Endodermal cell (in vitro differentiated cells): ENCODE data around the gene KLRK1. TPM values are rescaled to one million over a fixed set of nuclear protein-coding genes. Genes with fewer than 3 reads are reported as not detected.
"Not testable (repeated sequence)": the region's sequence is repeated elsewhere in the genome, so short reads cannot be mapped to it uniquely, and the experiment has no call there.

Source experiments
- DNase-seq: peaks from one replicate; pipeline ENCODE4 v3.0.0-alpha.2; 2017
- H3K27ac ChIP-seq: 2 replicates; pipeline ENCODE4 v1.5.1; 2013; ENCODE audit warnings: mild to moderate bottlenecking, low read depth, low read length, moderate library complexity
- H3K27me3 ChIP-seq: 2 replicates; pipeline ENCODE4 v1.6.1; 2013; ENCODE audit warnings: mild to moderate bottlenecking, low read length, moderate library complexity; ENCODE audit not compliant: insufficient read depth, control insufficient read depth, poor library complexity, severe bottlenecking
- H3K36me3 ChIP-seq: 2 replicates; pipeline ENCODE4 v1.7.0; 2013; ENCODE audit warnings: mild to moderate bottlenecking, low read length, moderate library complexity; ENCODE audit not compliant: control insufficient read depth, insufficient read depth
- H3K4me1 ChIP-seq: one replicate; pipeline ENCODE4 v1.7.0; 2013; ENCODE audit warnings: low read length; ENCODE audit not compliant: control insufficient read depth, insufficient read depth
- H3K4me3 ChIP-seq: 2 replicates; pipeline ENCODE4 v1.5.1; 2013; ENCODE audit warnings: mild to moderate bottlenecking, low read length, moderate library complexity
- H3K9ac ChIP-seq: 2 replicates; pipeline ENCODE4 v1.6.1; 2013; ENCODE audit warnings: mild to moderate bottlenecking, low read length, moderate library complexity; ENCODE audit not compliant: poor library complexity, severe bottlenecking; ENCODE audit errors: extremely low read depth
- H3K9me3 ChIP-seq: 2 replicates; pipeline ENCODE4 v1.6.1; 2013; ENCODE audit warnings: mild to moderate bottlenecking, low read length, moderate library complexity; ENCODE audit not compliant: control insufficient read depth
- H3K27ac Mint-ChIP-seq: 2 replicates; pipeline ENCODE4 v1.8.0; 2020; ENCODE audit warnings: mixed read lengths
- H3K27me3 Mint-ChIP-seq: 2 replicates; pipeline ENCODE4 v1.8.0; 2021; ENCODE audit warnings: mild to moderate bottlenecking, mixed read lengths; ENCODE audit not compliant: insufficient read depth
- H3K36me3 Mint-ChIP-seq: 2 replicates; pipeline ENCODE4 v1.8.0; 2020; ENCODE audit warnings: low read depth, mixed read lengths
- H3K4me1 Mint-ChIP-seq: 2 replicates; pipeline ENCODE4 v1.8.0; 2020; ENCODE audit warnings: mixed read lengths
- H3K4me3 Mint-ChIP-seq: 2 replicates; pipeline ENCODE4 v1.8.0; 2020; ENCODE audit warnings: mild to moderate bottlenecking, moderate library complexity, mixed read lengths
- H3K9me3 Mint-ChIP-seq: 2 replicates; pipeline ENCODE4 v1.8.0; 2020; ENCODE audit warnings: mild to moderate bottlenecking, mixed read lengths
- WGBS, 2 experiments: methylation state at CpG; one replicate each; pipeline versions ENCODE4 v1.1.5 to v1.1.7; 2013; ENCODE audit warnings: missing lambda C conversion rate in 2 of 2, mixed read lengths in 1 of 2; ENCODE audit not compliant: insufficient coverage in 1 of 2, insufficient read length in 1 of 2; 5-methylcytosine and 5-hydroxymethylcytosine counted together
- total RNA-seq, 2 donors: library from RNA; stranded (reverse); fragmentation: NEBNext Ultra II Directional in 1 of 2; extraction: Animal tissue kit (Norgen Biotek cat#: 25700) in 1 of 2; gene quantifications; 2 replicates in 1 of 2; 3 replicates in 1 of 2; pipeline ENCODE4 v1.2.1, GENCODE V29; 2021
- TF ChIP-seq, protein P1 (sequence below): fragments of 200-600 bp; sonication (generic); conservative IDR thresholded peaks from 2 replicates; pipeline ENCODE4 v1.5.0; 2021; ENCODE audit warnings: antibody characterized with exemption, mild to moderate bottlenecking

KLRK1 gene
- total RNA-seq, 2 donors from 2014 or later = 0.24 TPM; not detected in 1

DNA sequence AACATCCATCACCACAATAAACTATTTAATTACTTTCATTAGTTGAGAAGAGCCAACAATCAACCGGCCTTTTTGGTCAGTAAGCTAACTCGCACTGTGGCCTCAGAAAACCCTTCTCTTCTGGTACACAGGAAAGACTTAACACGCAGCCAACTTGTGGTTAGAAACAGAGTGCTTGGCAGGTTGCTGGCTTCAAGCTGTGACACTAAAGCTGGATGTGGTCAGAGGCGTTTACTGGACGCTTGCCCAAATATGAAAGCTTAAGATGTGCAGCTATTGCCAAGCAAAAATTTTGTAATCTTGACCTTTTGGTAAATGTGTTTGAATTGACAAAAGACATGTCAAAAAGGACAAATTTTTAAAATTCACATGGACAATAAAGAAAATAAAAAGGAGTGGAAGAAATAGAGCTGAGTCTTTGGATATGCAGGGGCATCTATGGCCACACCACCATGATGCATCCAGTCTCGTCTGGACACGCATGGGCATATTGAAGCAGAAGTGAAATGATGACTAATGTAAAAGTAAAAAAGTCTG is 2.6 kb upstream of the KLRK1 start:
- Histone ChIP-seq H3K27me3 (no peaks in the 10 kb centered on the region), H3K4me1 (no peaks in the 10 kb centered on the region), H3K27ac (no peak overlapping the region), H3K36me3 (no peaks in the 10 kb centered on the region), H3K4me3 (no peak overlapping the region), H3K9ac (no peak overlapping the region), H3K9me3 (no peaks in the 10 kb centered on the region)
- no peak for DNase-seq
- Mint-ChIP-seq H3K27me3 (no peaks in the 10 kb centered on the region), H3K4me3 (no peak overlapping the region), H3K4me1 (peaks cover 13% of the 10 kb centered on the region), H3K27ac (no peak overlapping the region), H3K36me3 (no peaks in the 10 kb centered on the region), H3K9me3 (no peaks in the 10 kb centered on the region)
- TF ChIP-seq, protein P1, sequence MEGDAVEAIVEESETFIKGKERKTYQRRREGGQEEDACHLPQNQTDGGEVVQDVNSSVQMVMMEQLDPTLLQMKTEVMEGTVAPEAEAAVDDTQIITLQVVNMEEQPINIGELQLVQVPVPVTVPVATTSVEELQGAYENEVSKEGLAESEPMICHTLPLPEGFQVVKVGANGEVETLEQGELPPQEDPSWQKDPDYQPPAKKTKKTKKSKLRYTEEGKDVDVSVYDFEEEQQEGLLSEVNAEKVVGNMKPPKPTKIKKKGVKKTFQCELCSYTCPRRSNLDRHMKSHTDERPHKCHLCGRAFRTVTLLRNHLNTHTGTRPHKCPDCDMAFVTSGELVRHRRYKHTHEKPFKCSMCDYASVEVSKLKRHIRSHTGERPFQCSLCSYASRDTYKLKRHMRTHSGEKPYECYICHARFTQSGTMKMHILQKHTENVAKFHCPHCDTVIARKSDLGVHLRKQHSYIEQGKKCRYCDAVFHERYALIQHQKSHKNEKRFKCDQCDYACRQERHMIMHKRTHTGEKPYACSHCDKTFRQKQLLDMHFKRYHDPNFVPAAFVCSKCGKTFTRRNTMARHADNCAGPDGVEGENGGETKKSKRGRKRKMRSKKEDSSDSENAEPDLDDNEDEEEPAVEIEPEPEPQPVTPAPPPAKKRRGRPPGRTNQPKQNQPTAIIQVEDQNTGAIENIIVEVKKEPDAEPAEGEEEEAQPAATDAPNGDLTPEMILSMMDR = no peak
- WGBS, 2 experiments = 79 to 89% methylated on average over 4 to 7 of the region's 7 CpGs

DNA sequence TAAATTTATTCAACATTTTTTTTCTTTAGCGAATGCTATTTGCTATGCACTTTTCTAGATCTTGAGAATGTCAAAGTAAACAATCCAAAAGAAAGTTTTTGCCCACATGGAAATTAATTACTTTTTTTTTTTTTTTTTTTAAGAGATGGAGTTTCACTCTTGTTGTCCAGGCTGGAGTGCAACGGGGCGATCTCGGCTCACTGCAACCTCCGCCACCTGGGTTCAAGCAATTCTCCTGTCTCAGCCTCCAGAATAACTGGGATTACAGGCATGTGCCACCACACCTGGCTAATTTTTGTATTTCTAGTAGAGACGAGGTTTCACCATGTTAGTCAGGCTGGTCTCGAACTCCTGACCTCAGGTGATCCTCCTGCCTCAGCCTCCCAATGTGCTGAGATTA is 1.1 kb upstream of the KLRK1 start:
- H3K4me1 ChIP-seq, DNase-seq, H3K27ac ChIP-seq, H3K36me3 Mint-ChIP-seq, H3K9me3 ChIP-seq, H3K9ac ChIP-seq, H3K4me3 ChIP-seq, H3K27ac Mint-ChIP-seq, H3K4me1 Mint-ChIP-seq, H3K9me3 Mint-ChIP-seq, H3K27me3 Mint-ChIP-seq, H3K27me3 ChIP-seq, H3K4me3 Mint-ChIP-seq, H3K36me3 ChIP-seq: not testable (repeated sequence)
- 86 to 94% methylated on average over 6 to 7 of the region's 7 CpGs for WGBS, 2 experiments

DNA sequence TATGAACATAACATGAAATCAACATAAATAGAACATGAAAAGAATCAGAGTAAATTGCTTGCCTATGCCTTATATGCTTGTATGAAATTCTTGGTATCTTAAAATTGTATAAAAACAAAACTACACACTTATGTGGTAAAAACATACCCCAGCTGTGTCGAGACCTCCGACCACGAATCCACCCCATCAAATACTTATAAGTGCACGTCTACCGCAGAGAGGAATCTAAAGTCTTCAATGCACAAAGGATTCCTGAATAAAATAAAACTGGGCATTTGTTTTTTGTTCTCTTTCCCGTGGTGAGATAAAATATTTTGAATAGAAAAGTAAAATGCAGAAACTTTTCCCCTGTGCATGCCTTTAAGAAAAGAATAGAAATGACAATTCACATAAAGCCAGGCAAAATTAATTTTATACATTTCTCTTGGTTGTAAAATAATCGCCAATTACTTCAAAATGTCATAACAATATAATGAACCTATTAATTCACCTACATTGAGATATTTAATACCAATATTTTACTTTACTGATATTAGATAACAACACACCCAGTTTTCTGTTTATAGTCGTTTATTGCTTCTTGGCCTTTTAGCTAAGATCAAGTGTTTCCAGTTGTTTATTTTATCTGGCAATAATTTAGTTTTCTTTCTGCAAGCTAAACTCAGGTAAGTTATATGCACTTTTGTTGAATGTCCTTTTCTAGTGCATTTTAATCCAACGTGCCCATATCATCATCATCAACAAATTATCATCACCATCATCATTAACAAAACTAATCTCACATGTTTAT is 1.0 kb downstream of the KLRK1 start:
- H3K9ac ChIP-seq = no peak overlapping the region
- no peaks in the 10 kb centered on the region for H3K4me1 ChIP-seq
- TF ChIP-seq, protein P1 = no peak
- no peaks in the 10 kb centered on the region for H3K4me1 Mint-ChIP-seq
- no peaks in the 10 kb centered on the region for H3K27me3 ChIP-seq
- H3K9me3 ChIP-seq = no peaks in the 10 kb centered on the region
- 67 to 92% methylated on average over 1 to 9 of the region's 9 CpGs for WGBS, 2 experiments
- no peak overlapping the region for H3K4me3 ChIP-seq
- H3K27me3 Mint-ChIP-seq = no peaks in the 10 kb centered on the region
- no peak overlapping the region for H3K27ac ChIP-seq
- no peaks in the 10 kb centered on the region for H3K36me3 ChIP-seq
- H3K27ac Mint-ChIP-seq = no peak overlapping the region
- DNase-seq = no peak
- H3K9me3 Mint-ChIP-seq = peaks cover 5% of the 10 kb centered on the region
- H3K36me3 Mint-ChIP-seq = no peaks in the 10 kb centered on the region
- no peak overlapping the region for H3K4me3 Mint-ChIP-seq

DNA sequence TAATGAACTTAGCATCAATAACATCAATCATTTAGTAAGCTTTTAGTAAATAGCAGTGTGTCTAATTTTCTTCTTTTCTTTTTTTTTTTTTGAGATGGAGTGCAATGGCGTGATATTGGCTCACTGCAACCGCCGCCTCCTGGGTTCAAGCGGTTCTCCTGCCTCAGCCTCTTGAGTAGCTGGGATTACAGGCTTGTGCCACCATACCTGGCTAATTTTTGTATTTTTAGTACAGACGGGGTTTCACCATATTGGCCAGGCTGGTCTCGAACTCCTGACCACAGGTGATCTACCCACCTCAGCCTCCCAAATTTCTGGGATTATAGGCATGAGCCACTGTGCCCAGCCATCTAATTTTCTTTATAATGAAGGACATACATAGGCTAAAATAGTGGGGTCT is 2.3 kb downstream of the KLRK1 start:
- H3K4me1 ChIP-seq, H3K4me3 Mint-ChIP-seq, H3K9me3 ChIP-seq, DNase-seq, H3K27me3 ChIP-seq, H3K9me3 Mint-ChIP-seq, H3K27ac ChIP-seq, H3K36me3 ChIP-seq, H3K9ac ChIP-seq, H3K36me3 Mint-ChIP-seq, H3K4me1 Mint-ChIP-seq, H3K4me3 ChIP-seq, H3K27ac Mint-ChIP-seq, H3K27me3 Mint-ChIP-seq: not testable (repeated sequence)
- WGBS, 2 experiments = 95 to 96% methylated on average over 6 of the region's 6 CpGs
